Measurements from ENCODE around the gene PRLR. TPM values are rescaled to one million over a fixed set of nuclear protein-coding genes. Genes with fewer than 3 reads are reported as not detected.

PRLR gene
- total and polyA plus RNA-seq, 2 of the 8 experiments (the other 6 are each of a cell fraction or from before 2014, with no cell fraction given): 0.53 to 2.5 TPM

DNA sequence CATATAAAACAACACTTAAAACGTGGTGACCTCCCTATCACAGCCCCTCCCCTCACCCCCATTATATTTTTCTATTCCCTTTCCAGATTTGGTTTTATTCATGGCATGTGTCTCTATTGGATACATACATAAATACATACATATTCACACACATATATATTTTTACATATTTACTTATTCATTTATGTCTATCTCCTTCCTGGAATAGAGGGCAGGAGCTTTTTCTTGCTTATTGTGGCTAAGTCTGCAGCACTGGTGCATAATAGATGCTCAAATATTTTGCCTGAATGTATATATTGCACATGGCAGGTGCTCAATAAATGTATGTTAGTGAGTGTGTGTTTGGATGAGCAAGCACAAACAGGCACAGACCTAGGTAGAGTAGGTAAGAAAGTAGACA, 185.0 kb downstream of the PRLR start:
- no peaks in the 10 kb centered on the region for H3K23me2 ChIP-seq (ENCODE audit: low read depth, low read length)
- no peak overlapping the region for H2BK5ac ChIP-seq (ENCODE audit: low read depth, low read length)
- H2BK20ac ChIP-seq (ENCODE audit: low read length): no peak overlapping the region
- no peaks in the 10 kb centered on the region for H3K36me3 ChIP-seq (ENCODE audit: control insufficient read depth in 2 of 4, insufficient read depth in 4 of 4, low read length in 3 of 4)
- no peak overlapping the region for H4K91ac ChIP-seq (replicated peaks; ENCODE audit: insufficient read length, low read length)
- H3K4me2 ChIP-seq (ENCODE audit: insufficient read depth in 1 of 2, low read depth in 2 of 2, low read length in 2 of 2): no peak overlapping the region
- no peak for TF ChIP-seq KDM1A (IDR thresholded peaks at IDR 0.05; ENCODE audit: borderline replicate concordance, low read length)
- no peak overlapping the region for H2AFZ ChIP-seq (ENCODE audit: low read length)
- H3K23ac ChIP-seq (ENCODE audit: insufficient read length): no peak overlapping the region
- ChIA-PET CTCF (ENCODE audit: partially characterized antibody) (interaction anchor here (1.4 kb wide), 1 partner anchor 46 kb away, joined by 3 read pairs; no protein-coding TSS in a partner anchor), POLR2A (ENCODE audit: partially characterized antibody) (no interaction called here)
- no peak overlapping the region for H3K4me3 ChIP-seq (ENCODE audit: extremely low read depth in 1 of 4, insufficient read depth in 2 of 4, low read depth in 3 of 4, low read length in 4 of 4)
- H3K4ac ChIP-seq (replicated peaks; ENCODE audit: insufficient read length, low read depth, low read length): no peak overlapping the region
- H3K9me3 ChIP-seq (ENCODE audit: insufficient read depth in 2 of 2, low read depth in 1 of 2, low read length in 1 of 2): no peaks in the 10 kb centered on the region
- WGBS, 2 experiments (ENCODE audit: extremely low coverage in 1 of 2, insufficient coverage in 1 of 2, insufficient read length in 1 of 2, insufficient replicate concordance in 2 of 2, low coverage in 1 of 2, low lambda C conversion rate in 2 of 2, missing lambda C conversion rate in 1 of 2): 92% methylated on average over 1 of the region's 1 CpG; no CpG with 5 or more reads in 1 of the 2 experiments
- H3K18ac ChIP-seq (ENCODE audit: extremely low read depth, low read length): no peak overlapping the region
- no peak overlapping the region for H4K8ac ChIP-seq (ENCODE audit: extremely low read depth, insufficient read depth, low read length)
- H2AK5ac ChIP-seq (ENCODE audit: low read depth, low read length): no peak overlapping the region
- H3K9ac ChIP-seq (replicated peaks in 1 of 4; ENCODE audit: extremely low read depth in 1 of 4, low read depth in 3 of 4, low read length in 3 of 4): no peak overlapping the region
- no peaks in the 10 kb centered on the region for H3K4me1 ChIP-seq (replicated peaks in 1 of 4; ENCODE audit: control insufficient read depth in 3 of 4, insufficient read depth in 4 of 4, low read length in 3 of 4)
- no peak for FAIRE-seq
- H3K14ac ChIP-seq (ENCODE audit: insufficient read length): no peak overlapping the region
- no peaks in the 10 kb centered on the region for H3K27me3 ChIP-seq (replicated peaks in 1 of 4; ENCODE audit: control insufficient read depth in 3 of 4, extremely low read depth in 1 of 4, insufficient read depth in 3 of 4, low read length in 3 of 4)
- H3K79me1 ChIP-seq (ENCODE audit: low read depth, low read length): no peaks in the 10 kb centered on the region
- H3K79me2 ChIP-seq (ENCODE audit: control insufficient read depth in 1 of 2, insufficient read depth in 2 of 2, low read length in 2 of 2): no peaks in the 10 kb centered on the region
- H4K5ac ChIP-seq (ENCODE audit: insufficient read length, low read depth, low read length): no peak overlapping the region
- DNase-seq (ENCODE audit: low read depth in 1 of 2, low spot score in 2 of 2): no peak
- H2BK12ac ChIP-seq (ENCODE audit: low read depth, low read length): no peak overlapping the region
- no peak overlapping the region for H3K56ac ChIP-seq (replicated peaks; ENCODE audit: insufficient read length, low read depth, low read length)
- H2BK15ac ChIP-seq (ENCODE audit: low read length): no peak overlapping the region
- H2BK120ac ChIP-seq (replicated peaks; ENCODE audit: low read depth, low read length): no peak overlapping the region
- no peak overlapping the region for H3K27ac ChIP-seq (ENCODE audit: low read depth, low read length)
- H4K20me1 ChIP-seq (replicated peaks in 1 of 2; ENCODE audit: control insufficient read depth in 1 of 2, insufficient read depth in 2 of 2, low read length in 2 of 2): no peaks in the 10 kb centered on the region
